Testis (tissue), 2 donors: ENCODE data around the gene ARSI.

ENCODE experiments used
- POLR2A ChIP-seq: fragments of 450-650 bp; IDR thresholded peaks from one replicate; pipeline ENCODE4 v1.6.1; 2017; ENCODE audit warnings: antibody characterized with exemption, mild to moderate bottlenecking, moderate library complexity
- TF ChIP-seq, protein P1 (sequence below), 3 experiments: fragments of 450-650 bp in 2 of 3; fragments of 200-600 bp in 1 of 3; sonication (generic) in 1 of 3; IDR thresholded peaks; one replicate each; pipeline ENCODE4 v1.5.1; 2016 to 2019; ENCODE audit warnings: antibody characterized with exemption in 3 of 3, mild to moderate bottlenecking in 2 of 3, moderate library complexity in 1 of 3

DNA sequence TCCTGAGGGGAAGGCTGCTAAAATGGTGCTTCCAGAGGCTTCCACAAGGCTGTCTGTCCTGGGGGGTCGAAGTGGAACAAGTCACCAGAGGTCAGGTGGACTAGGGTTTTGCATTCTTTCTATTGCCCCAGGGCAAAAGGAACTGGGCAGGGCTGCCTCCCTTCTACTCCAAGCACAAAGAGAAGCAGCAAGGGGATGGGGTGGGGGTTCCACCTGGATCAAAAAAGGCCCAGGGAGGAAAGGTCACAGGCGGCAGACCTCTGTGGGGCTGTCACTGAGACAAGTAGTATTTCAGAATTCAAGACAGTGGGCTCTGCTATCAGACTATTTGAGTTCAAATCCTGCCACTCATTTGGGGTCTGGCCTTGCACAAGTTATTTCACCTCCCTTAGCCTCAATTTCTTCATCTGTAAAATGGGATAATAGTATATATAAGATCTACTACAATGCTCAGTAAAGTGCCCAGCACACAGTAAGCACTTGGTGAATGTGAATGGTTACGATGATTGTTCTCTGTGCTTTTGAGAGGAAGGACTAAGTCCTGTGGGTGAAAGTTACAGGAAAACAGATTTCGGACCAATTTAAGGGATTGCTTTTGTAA is 1.9 kb upstream of the ARSI start:
- TF ChIP-seq POLR2A: no peak
- TF ChIP-seq, protein P1, sequence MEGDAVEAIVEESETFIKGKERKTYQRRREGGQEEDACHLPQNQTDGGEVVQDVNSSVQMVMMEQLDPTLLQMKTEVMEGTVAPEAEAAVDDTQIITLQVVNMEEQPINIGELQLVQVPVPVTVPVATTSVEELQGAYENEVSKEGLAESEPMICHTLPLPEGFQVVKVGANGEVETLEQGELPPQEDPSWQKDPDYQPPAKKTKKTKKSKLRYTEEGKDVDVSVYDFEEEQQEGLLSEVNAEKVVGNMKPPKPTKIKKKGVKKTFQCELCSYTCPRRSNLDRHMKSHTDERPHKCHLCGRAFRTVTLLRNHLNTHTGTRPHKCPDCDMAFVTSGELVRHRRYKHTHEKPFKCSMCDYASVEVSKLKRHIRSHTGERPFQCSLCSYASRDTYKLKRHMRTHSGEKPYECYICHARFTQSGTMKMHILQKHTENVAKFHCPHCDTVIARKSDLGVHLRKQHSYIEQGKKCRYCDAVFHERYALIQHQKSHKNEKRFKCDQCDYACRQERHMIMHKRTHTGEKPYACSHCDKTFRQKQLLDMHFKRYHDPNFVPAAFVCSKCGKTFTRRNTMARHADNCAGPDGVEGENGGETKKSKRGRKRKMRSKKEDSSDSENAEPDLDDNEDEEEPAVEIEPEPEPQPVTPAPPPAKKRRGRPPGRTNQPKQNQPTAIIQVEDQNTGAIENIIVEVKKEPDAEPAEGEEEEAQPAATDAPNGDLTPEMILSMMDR (IDR thresholded peaks at IDR 0.05): no peak
